ENCODE measurements around the gene NFYC. TPM values are rescaled to one million over a fixed set of nuclear protein-coding genes. Genes with fewer than 3 reads are reported as not detected.

The NFYC gene
- total RNA-seq (2022; extraction: Qiagen RNA extraction; ENCODE audit: low read depth), result 39.6 to 45.8 TPM (median 41.2 TPM) in 5 replicates

DNA sequence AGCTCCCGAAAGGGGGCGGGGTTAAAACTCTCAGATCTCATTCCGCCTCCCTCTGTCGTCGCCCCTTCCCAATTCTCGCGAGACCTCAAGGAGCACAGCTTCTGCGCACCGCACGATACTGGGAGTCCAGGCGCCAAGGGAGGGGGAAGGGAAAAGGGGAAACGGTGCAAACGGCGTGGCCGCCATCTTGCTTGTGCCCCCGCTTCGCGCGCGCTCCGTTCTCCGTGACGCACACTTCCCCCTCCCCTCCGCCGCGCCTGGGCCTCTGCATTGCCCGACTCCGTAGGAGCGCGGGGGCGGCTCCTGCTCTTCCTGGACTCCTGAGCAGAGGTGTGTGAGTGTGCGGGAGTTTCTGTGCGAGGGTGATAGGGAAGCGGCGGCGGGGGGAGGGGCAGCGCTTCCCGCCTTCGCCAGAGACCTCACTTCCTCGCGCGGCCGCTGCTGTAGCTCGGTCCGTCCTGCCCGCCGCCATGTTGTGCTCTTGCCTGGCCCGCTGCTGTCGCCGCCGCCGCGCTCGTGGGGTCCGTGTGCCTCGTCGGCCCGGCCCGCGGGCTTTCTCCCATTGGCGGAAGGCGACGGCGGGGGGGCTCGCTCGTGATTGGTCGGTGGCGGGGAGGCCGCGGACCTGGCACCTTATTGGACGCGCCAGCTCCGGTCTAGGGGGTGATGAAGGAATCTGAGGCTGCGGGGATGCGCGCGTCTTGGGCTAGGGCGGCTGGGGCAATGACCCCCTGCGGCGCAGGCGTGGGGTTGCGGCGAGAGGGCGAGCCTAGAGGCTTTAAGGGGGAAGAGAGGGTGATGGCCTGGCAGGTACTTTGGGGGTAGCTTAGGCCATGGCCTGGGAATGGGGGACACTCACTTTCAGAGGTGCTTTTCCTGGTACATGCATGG, at the start of gene NFYC:
NFYC (plus strand) TSS at position 167 of the 891 bp plus-strand sequence. CDS start 47,140 bp downstream, outside the sequence.

DNA sequence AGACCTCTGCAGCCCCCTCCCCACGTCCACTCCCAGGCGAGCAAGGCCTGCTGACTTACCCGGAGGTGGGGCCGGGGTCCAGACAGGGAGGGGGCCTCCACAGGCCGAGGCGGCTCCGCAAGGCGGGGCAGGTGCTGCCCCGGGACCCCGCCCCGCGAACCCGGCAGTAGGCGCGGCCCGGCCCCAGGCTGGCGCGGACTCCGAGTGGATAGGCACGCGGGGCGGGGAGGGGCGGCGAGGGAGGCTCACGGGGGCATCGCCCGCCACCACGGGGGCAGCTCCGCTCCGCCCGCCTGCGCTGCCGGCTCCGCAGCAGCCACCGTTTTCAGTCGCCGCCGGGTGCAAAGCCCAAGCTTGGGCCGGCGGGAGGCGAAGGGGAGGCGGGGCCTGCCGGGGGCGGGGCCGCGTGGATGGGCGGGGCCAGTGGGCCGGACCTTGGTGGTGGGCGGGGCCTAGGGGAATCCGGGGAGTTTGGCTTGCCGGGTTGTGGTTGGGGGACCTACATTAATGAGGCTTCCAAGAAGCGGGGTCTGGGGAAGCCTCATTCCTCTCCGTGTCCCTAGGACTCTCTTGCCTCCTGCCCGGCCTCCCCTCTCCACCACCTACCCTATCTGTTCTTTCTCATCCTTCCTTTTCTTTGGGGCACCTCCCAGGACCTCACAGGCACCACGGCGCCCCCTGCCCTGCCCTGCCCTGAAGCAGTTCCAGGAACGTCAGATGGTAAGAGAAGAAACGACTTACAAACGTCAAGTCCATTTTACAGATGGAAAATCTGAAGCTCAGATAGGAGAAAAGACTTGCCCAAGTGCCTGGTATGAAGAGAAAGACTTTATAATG, 26.0 kb upstream of the NFYC start, which contains the start of gene RIMS3:
RIMS3 (minus strand) TSS at position 348 of the 837 bp plus-strand sequence. CDS start 23,757 bp downstream, outside the sequence.

DNA sequence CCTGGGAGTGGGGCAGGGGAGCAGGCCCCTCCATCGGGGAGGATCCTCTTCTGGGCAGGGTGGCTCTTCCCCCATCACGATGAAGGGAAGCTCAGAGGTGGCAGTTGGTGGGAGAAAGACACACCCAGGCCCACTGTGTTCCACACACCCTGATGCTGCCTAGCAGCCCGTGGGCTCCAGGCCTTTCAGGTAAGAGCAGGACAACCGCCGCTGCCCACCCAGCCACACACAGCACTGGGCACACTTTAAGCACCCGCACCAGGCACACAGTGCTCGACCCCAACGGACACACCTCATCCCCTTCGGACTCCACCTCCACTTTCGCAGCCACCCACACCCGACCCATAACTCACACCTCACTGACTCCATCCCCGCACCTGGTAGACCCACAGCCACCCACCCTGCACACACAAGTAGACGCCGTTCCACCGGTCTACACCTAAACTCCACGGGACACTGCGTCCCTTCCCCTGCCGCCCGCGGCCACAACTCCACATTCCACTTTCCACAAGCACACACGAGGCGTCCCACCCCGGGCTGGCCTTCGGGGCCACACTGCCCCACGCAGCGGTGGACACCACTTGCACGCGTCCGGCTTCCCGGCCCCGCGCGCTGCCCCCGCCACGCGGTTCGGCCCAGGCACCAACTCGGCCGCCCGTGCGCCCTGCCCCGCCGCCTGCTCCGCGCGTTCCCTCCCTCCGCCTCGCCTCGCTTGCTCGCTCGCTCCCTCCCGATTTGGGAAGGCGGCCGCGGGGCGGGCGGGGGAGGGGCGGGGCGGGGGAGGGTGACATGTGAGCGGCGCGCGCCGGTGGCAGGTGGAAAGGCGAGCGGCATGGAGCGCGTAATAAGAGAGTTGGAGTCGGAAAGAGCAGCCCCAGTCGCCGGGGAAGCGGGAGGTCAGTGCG, 91.7 kb downstream of the NFYC start, which contains the start of gene KCNQ4:
KCNQ4 (plus strand) TSS at position 787 of the 905 bp plus-strand sequence. CDS start 307 bp downstream, outside the sequence.

Other genes starting within 250 kb of the NFYC start
- 1.6 to 2.1 TPM (median 1.7 TPM) in 5 replicates for gene ZFP69B, start 241.2 kb upstream of the NFYC start, total RNA-seq (2022; extraction: Qiagen RNA extraction; ENCODE audit: low read depth)
- gene ZFP69, start 214.4 kb upstream of the NFYC start, total RNA-seq (2022; extraction: Qiagen RNA extraction; ENCODE audit: low read depth), result not detected in 5 replicates
- gene EXO5, start 182.9 kb upstream of the NFYC start, total RNA-seq (2022; extraction: Qiagen RNA extraction; ENCODE audit: low read depth), result 3.8 to 5.0 TPM (median 4.6 TPM) in 5 replicates
- gene ZNF684, start 160.1 kb upstream of the NFYC start, total RNA-seq (2022; extraction: Qiagen RNA extraction; ENCODE audit: low read depth), result 1.9 to 2.4 TPM (median 2.0 TPM) in 5 replicates
- gene RIMS3, start 26.0 kb upstream of the NFYC start, total RNA-seq (2022; extraction: Qiagen RNA extraction; ENCODE audit: low read depth), result 0.48 to 0.99 TPM (median 0.88 TPM) in 5 replicates
- gene KCNQ4, start 92.1 kb downstream of the NFYC start, total RNA-seq (2022; extraction: Qiagen RNA extraction; ENCODE audit: low read depth), result 0.14 to 0.39 TPM (median 0.25 TPM) in 5 replicates
- gene CITED4, start 170.7 kb downstream of the NFYC start, total RNA-seq (2022; extraction: Qiagen RNA extraction; ENCODE audit: low read depth), result 25.2 to 62.6 TPM (median 52.3 TPM) in 5 replicates